CD4-positive, alpha-beta T cell treated with Interleukin-10 for 1 hour (primary cell): ENCODE data around the gene CDK5R2.

Experiments
- DNase-seq: peaks from one replicate; pipeline ENCODE4 v3.0.0-alpha.2; 2020

The CDK5R2 gene

DNA sequence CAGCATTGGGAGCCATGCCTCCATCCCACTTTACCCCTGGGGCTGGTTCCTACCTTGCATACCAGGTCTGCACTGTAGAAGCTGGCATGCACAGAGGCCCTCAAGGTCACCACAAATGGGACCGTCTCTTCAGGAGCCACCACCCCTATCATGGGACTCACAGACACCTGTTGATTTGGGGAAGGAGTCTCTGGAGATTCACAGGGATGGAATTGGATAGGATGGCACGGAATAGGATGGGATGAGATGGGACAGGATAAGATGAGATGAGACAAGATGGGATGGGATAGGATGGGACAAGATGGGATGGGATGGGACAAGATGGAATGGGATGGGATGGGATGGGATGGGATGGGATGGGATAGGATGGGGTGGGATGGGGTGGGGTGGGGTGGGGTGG lies 49.8 kb downstream of the CDK5R2 start:
- DNase-seq, result no peak

DNA sequence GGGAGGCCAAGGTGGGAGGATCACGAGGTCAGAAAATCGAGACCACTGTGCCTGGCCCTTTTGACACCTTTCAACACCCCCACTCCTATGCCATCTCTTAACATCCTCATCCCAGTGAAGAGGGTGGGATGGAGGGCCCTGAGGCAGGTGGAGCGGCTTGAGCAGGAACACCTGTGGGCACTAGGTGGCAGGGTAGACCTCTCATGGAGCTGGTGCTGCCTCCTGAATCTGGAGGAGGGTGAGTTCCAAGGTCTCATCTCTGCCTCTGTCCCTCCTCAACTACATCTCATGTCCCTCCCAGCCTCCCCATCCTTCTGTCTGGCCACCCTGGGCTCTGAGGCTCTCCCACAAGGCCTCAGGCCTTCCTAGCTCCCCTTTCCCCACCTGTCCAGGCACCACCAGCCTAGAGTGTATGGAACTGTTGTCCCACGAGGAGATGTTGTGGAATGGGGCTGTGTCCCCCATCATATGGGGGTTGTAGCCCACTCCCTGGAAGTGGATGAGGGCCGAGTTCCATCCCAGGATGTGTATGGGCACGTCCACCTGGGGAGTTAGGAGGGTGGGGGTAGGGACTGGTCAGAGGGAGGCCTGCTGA lies 50.8 kb downstream of the CDK5R2 start:
- peak; percentile 13 for DNase-seq

DNA sequence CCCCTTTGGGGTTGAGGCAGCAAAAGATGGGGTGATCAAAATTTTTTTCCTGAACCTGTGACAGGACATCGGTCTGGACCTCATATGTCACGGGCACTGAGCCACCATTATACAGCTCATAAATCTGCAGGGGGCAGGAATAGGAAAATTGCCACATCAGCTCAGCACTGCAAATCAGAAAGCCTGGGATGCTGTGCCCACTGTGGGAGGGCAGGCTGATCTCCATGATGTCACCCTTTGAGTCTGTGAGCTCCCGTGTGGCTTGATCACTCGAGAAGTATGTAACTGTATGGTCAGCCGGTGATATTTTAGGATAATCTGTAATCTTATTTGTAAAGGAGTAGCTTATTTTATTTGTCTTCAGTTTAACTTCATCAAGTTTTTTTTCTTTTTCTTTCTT lies 51.4 kb downstream of the CDK5R2 start:
- no peak for DNase-seq
